Thyroid gland (tissue), 4 donors: ENCODE data around the gene ZFHX3.

Source experiments
- CTCF ChIP-seq, 6 experiments: fragments of 200-600 bp in 3 of 6; fragments of 450-650 bp in 3 of 6; sonication (generic) in 3 of 6; IDR thresholded peaks; one replicate each; pipeline ENCODE4 v1.5.1; 2016 to 2019; ENCODE audit warnings: antibody characterized with exemption in 6 of 6, mild to moderate bottlenecking in 2 of 6, inconsistent platforms in 1 of 6, moderate library complexity in 1 of 6
- POLR2A ChIP-seq, 2 donors: fragments of 450-650 bp; IDR thresholded peaks; one replicate each; pipeline ENCODE4 v1.6.1; 2017; ENCODE audit warnings: antibody characterized with exemption in 2 of 2, mild to moderate bottlenecking in 2 of 2, moderate library complexity in 1 of 2

GRCh38 chr16:72990571-72990970 lies 57.4 kb downstream of the ZFHX3 start:
- no peak for TF ChIP-seq CTCF (IDR thresholded peaks at IDR 0.05)
- TF ChIP-seq POLR2A (IDR thresholded peaks at IDR 0.05): no peak
